ENCODE data around the gene NR4A2. TPM values are rescaled to one million over a fixed set of nuclear protein-coding genes. Genes with fewer than 3 reads are reported as not detected.

Gene NR4A2
- total RNA-seq, 1 experiment from 2014 or later = 0.85 TPM

DNA sequence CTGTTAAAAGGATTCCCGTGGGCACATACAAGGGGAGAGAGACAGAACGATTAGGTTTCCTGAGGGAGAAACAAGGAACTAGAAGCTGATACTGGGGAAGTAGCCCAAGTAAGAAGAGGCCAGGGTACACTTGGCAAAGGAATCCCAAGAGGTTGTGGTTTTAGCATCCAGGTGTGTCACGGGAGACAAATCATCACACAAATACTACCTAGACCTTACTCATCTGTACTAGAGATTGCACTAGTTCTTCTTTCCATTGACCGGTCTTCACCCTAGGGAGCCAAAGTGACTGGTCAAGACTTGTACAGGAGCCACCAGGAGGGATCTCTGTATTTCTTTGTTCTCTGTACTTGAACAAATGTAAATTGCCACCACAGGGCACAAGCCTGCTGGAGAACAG is 14.2 kb upstream of the NR4A2 start:
- Histone ChIP-seq H3K27me3 (ENCODE audit: control insufficient read depth, insufficient read depth, low read length) (no peaks in the 10 kb centered on the region), H3K4me3 (ENCODE audit: low read depth in 2 of 2, low read length in 2 of 2) (no peak overlapping the region), H3K4me1 (ENCODE audit: control insufficient read depth, insufficient read depth, low read length) (peaks cover 5% of the 10 kb centered on the region; the same call in 1 of the 2 replicates), H3K36me3 (ENCODE audit: control insufficient read depth, insufficient read depth, low read length) (no peaks in the 10 kb centered on the region), H3K9me3 (ENCODE audit: control insufficient read depth, insufficient read depth, low read depth, low read length) (no peaks in the 10 kb centered on the region), H3K27ac (ENCODE audit: low read length) (no peak overlapping the region)
- in situ Hi-C loops (cut with HindIII; ENCODE audit: low pct_unique_long_range_greater_than_20kb, low sequenced_read_pairs) (no loop called here), intact Hi-C loops (cut with micrococcal nuclease; ENCODE audit: unreplicated experiment) (no loop called here)
- TF ChIP-seq TCF7L2 (IDR thresholded peaks at IDR 0.05; ENCODE audit: low read depth, low read length) = no peak
- TF ChIP-seq, protein P1, sequence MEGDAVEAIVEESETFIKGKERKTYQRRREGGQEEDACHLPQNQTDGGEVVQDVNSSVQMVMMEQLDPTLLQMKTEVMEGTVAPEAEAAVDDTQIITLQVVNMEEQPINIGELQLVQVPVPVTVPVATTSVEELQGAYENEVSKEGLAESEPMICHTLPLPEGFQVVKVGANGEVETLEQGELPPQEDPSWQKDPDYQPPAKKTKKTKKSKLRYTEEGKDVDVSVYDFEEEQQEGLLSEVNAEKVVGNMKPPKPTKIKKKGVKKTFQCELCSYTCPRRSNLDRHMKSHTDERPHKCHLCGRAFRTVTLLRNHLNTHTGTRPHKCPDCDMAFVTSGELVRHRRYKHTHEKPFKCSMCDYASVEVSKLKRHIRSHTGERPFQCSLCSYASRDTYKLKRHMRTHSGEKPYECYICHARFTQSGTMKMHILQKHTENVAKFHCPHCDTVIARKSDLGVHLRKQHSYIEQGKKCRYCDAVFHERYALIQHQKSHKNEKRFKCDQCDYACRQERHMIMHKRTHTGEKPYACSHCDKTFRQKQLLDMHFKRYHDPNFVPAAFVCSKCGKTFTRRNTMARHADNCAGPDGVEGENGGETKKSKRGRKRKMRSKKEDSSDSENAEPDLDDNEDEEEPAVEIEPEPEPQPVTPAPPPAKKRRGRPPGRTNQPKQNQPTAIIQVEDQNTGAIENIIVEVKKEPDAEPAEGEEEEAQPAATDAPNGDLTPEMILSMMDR (IDR thresholded peaks at IDR 0.05) = no peak
- no peak for TF ChIP-seq SIN3A (IDR thresholded peaks at IDR 0.05; ENCODE audit: borderline replicate concordance, insufficient read depth, low read depth, low read length)
- TF ChIP-seq, protein P2, sequence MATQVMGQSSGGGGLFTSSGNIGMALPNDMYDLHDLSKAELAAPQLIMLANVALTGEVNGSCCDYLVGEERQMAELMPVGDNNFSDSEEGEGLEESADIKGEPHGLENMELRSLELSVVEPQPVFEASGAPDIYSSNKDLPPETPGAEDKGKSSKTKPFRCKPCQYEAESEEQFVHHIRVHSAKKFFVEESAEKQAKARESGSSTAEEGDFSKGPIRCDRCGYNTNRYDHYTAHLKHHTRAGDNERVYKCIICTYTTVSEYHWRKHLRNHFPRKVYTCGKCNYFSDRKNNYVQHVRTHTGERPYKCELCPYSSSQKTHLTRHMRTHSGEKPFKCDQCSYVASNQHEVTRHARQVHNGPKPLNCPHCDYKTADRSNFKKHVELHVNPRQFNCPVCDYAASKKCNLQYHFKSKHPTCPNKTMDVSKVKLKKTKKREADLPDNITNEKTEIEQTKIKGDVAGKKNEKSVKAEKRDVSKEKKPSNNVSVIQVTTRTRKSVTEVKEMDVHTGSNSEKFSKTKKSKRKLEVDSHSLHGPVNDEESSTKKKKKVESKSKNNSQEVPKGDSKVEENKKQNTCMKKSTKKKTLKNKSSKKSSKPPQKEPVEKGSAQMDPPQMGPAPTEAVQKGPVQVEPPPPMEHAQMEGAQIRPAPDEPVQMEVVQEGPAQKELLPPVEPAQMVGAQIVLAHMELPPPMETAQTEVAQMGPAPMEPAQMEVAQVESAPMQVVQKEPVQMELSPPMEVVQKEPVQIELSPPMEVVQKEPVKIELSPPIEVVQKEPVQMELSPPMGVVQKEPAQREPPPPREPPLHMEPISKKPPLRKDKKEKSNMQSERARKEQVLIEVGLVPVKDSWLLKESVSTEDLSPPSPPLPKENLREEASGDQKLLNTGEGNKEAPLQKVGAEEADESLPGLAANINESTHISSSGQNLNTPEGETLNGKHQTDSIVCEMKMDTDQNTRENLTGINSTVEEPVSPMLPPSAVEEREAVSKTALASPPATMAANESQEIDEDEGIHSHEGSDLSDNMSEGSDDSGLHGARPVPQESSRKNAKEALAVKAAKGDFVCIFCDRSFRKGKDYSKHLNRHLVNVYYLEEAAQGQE (IDR thresholded peaks at IDR 0.05; ENCODE audit: insufficient read depth in 1 of 2, low read depth in 2 of 2, low read length in 1 of 2) = no peak
- no peak for TF ChIP-seq POLR2AphosphoS5 (IDR thresholded peaks at IDR 0.05; ENCODE audit: low read depth, low read length)
- BruUV-seq (replicated peaks) = no TSS peak
- ATAC-seq = no peak
- DNase-seq (ENCODE audit: low read depth, low spot score) = no peak
- POLR2A ChIA-PET = interaction anchor here (0.7 kb wide), 1 partner anchor 194 kb away, joined by 3 read pairs; no protein-coding TSS in a partner anchor
- CTCF ChIA-PET = no interaction called here

DNA sequence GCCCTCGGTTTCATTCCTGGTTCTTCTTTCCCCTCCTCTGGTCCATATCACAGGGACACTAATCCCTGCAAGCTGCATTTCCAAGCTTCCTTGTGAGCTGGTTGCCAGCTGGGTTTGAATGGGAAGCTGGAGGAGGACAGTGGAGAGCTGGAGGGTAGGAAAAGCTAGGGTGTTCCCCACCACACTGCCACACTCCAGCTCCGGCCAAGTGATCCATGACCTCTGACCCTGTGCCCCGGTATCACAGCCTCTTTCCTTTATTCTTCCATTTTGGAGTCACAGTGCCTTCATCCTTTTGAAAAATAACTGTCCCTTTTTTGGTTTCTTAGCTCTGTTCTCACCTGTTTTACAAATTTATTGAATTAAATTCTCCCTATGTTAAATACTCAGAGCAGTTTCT is 13.1 kb upstream of the NR4A2 start:
- peaks cover 12% of the 10 kb centered on the region for H3K4me1 ChIP-seq (ENCODE audit: control insufficient read depth, insufficient read depth, low read length)
- no peaks in the 10 kb centered on the region for H3K27me3 ChIP-seq (ENCODE audit: control insufficient read depth, insufficient read depth, low read length)
- no peaks in the 10 kb centered on the region for H3K9me3 ChIP-seq (ENCODE audit: control insufficient read depth, insufficient read depth, low read depth, low read length)
- no TSS peak for BruUV-seq (replicated peaks)
- no peak for TF ChIP-seq POLR2AphosphoS5 (IDR thresholded peaks at IDR 0.05; ENCODE audit: low read depth, low read length)
- TF ChIP-seq, protein P2 (IDR thresholded peaks at IDR 0.05; ENCODE audit: insufficient read depth in 1 of 2, low read depth in 2 of 2, low read length in 1 of 2) = no peak
- TF ChIP-seq, protein P1 (IDR thresholded peaks at IDR 0.05) = no peak
- H3K36me3 ChIP-seq (ENCODE audit: control insufficient read depth, insufficient read depth, low read length) = no peaks in the 10 kb centered on the region
- POLR2A ChIA-PET = no interaction called here
- in situ Hi-C loops (cut with HindIII; ENCODE audit: low pct_unique_long_range_greater_than_20kb, low sequenced_read_pairs) (no loop called here), intact Hi-C loops (cut with micrococcal nuclease; ENCODE audit: unreplicated experiment) (no loop called here)
- CTCF ChIA-PET = interaction anchor here (0.6 kb wide), 1 partner anchor 49 kb away, joined by 11 read pairs; no protein-coding TSS in a partner anchor
- no peak for ATAC-seq
- no peak for DNase-seq (ENCODE audit: low read depth, low spot score)
- no peak overlapping the region for H3K27ac ChIP-seq (ENCODE audit: low read length)
- H3K4me3 ChIP-seq (ENCODE audit: low read depth in 2 of 2, low read length in 2 of 2) = no peak overlapping the region
